Activated CD8-positive, alpha-beta T cell treated with anti-CD3 and anti-CD28 coated beads for 36 hours (primary cell): ENCODE measurements around the gene ADCY5. TPM values are rescaled to one million over a fixed set of nuclear protein-coding genes. Genes with fewer than 3 reads are reported as not detected.
A peak's percentile ranks its signal among the peaks of the same experiment; 100 is the strongest.

Experiments used
- ATAC-seq: fragments of 200-7000 bp; cut with Tn5 transposase; one replicate; pipeline ENCODE4 v1.10.0; 2021; ENCODE audit warnings: mild to moderate bottlenecking, moderate library complexity
- CTCF ChIA-PET: fragments of 350-600 bp; sonication (Branson Sonifier 250); formaldehyde crosslinking; loops from one replicate; lab custom pipeline; 2021; ENCODE audit warnings: antibody characterized with exemption; lab: Charles Lee
- POLR2A ChIA-PET: fragments of 350-600 bp; sonication (Branson Sonifier 250); formaldehyde crosslinking; loops from one replicate; lab custom pipeline; 2021; ENCODE audit warnings: antibody characterized with exemption; lab: Charles Lee
- DNase-seq: peaks from one replicate; pipeline ENCODE4 v3.0.0-alpha.2; 2020
- H3K27ac Mint-ChIP-seq: one replicate; pipeline ENCODE4 v1.8.0; 2021; ENCODE audit warnings: mild to moderate bottlenecking, mixed read lengths
- H3K27me3 Mint-ChIP-seq: one replicate; pipeline ENCODE4 v1.8.0; 2021; ENCODE audit warnings: mixed read lengths
- H3K36me3 Mint-ChIP-seq: one replicate; pipeline ENCODE4 v1.8.0; 2021; ENCODE audit warnings: low read depth, mixed read lengths
- H3K4me1 Mint-ChIP-seq: one replicate; pipeline ENCODE4 v1.8.0; 2021; ENCODE audit warnings: low read depth, mixed read lengths
- H3K4me3 Mint-ChIP-seq: one replicate; pipeline ENCODE4 v1.8.0; 2021; ENCODE audit warnings: mild to moderate bottlenecking, moderate library complexity, mixed read lengths
- H3K9me3 Mint-ChIP-seq: one replicate; pipeline ENCODE4 v1.8.0; 2021; ENCODE audit warnings: mixed read lengths
- intact Hi-C: fragments of 100-400 bp; cut with micrococcal nuclease; formaldehyde crosslinking; loops from one replicate; pipeline ENCODE4 v1.10.0; 2022
- total RNA-seq, 2 experiments: library from RNA; stranded (reverse); gene quantifications; one replicate each; pipeline ENCODE4 v1.2.3, GENCODE V29; 2021
- TF ChIP-seq, protein P1 (sequence below): fragments of 200-600 bp; IDR thresholded peaks from one replicate; pipeline ENCODE4 v1.8.0; 2022; ENCODE audit warnings: antibody characterized with exemption, mild to moderate bottlenecking

ADCY5 gene
- total RNA-seq, 2 experiments from 2014 or later = not detected

DNA sequence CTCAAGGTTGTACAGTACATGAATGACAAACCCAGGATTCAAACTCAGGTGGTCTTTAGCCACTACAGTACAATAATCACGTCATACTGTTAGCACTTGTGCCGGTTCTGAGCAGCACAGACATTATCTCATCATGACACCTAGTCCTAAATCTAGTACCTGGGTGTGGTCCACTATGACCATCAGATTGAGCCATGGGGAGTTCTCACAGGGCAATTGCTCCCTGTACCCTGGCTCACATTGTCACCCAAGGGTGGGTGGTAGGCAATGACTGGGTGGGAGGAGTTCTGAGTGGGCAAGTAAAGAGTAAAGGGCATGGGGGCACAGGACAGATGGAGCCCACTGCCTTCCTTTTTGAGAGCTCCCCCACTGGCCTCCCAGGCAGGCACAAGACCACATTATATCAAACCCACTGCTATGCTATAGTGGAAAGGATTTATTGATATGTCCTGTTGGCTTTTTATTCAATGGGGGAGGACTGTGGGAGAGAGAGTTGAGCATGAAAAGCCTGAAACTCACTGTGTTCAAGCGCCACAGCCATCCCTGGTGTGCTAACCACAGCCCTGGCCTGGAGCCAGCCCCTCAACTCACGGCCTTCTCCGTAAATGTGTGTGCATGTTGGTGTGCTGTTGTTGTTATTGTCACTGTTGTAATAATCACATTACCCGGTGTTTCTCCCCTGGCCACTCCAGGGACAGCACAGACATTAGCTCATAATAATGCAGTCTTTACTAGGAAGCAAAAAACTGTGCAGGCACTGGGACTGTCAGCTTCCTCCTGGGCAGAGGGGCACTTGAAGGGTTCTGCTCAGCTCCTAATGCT lies 27.3 kb downstream of the ADCY5 start:
- ChIA-PET POLR2A (interaction anchor here (0.6 kb wide), 1 partner anchor 1938 kb away, joined by 3 read pairs; no protein-coding TSS in a partner anchor), CTCF (no interaction called here)
- ATAC-seq (no peak), DNase-seq (peak; percentile 19)
- Mint-ChIP-seq H3K36me3 (no peaks in the 10 kb centered on the region), H3K27ac (no peak overlapping the region), H3K4me3 (no peak overlapping the region), H3K4me1 (no peaks in the 10 kb centered on the region), H3K27me3 (no peaks in the 10 kb centered on the region), H3K9me3 (no peaks in the 10 kb centered on the region)
- intact Hi-C loops = no loop called here
- TF ChIP-seq, protein P1, sequence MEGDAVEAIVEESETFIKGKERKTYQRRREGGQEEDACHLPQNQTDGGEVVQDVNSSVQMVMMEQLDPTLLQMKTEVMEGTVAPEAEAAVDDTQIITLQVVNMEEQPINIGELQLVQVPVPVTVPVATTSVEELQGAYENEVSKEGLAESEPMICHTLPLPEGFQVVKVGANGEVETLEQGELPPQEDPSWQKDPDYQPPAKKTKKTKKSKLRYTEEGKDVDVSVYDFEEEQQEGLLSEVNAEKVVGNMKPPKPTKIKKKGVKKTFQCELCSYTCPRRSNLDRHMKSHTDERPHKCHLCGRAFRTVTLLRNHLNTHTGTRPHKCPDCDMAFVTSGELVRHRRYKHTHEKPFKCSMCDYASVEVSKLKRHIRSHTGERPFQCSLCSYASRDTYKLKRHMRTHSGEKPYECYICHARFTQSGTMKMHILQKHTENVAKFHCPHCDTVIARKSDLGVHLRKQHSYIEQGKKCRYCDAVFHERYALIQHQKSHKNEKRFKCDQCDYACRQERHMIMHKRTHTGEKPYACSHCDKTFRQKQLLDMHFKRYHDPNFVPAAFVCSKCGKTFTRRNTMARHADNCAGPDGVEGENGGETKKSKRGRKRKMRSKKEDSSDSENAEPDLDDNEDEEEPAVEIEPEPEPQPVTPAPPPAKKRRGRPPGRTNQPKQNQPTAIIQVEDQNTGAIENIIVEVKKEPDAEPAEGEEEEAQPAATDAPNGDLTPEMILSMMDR = no peak

DNA sequence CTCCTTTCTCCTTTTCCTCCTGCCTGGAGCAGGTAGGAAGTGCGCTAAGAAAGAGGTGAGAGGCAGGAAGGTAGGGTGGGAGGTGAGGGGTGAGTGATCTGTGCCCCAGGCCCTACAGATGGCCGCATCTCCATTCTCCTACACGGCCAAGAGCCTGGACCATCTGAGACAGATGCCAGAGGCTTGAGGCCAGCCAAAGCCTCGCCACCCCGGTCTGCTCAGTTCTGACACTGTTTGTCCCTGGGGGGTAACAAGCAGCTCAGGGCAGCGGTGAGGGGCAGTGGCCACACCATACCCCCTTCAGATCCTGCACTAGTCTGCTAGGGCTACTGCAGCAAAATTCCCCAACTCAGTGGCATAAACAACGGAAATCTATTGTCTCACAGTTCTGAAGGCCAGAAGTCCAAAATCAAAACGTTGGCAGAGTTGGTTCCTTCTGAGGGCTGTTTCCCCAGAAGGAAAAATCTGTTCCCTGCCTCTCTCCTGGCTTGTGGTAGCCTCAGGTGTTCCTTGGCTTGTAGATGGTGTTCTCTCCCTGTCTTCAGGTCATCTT lies 28.4 kb downstream of the ADCY5 start:
- H3K9me3 Mint-ChIP-seq = no peaks in the 10 kb centered on the region

DNA sequence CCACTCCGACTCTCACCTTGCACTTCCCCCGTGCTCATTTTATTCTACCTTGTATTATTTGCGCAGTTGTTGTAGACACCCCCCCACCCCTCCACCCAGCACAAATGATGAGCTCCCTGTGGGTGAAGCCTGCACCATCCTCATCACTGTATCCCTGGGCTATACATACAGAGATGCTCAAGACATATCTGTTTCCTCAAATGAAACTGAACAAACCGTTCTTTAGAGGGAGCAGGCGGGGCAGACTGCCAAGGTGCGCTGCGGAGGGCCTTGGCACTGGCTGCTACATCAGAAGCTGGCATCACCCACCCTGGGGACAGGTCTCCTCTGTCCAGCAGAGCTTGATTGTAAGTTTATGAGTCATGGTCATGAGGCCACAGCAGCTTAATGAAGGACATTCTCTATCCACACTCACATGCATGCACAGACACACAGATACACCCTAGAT lies 29.0 kb downstream of the ADCY5 start:
- Mint-ChIP-seq H3K4me1 (no peaks in the 10 kb centered on the region), H3K9me3 (no peaks in the 10 kb centered on the region), H3K27me3 (no peaks in the 10 kb centered on the region), H3K4me3 (no peak overlapping the region), H3K27ac (no peak overlapping the region), H3K36me3 (no peaks in the 10 kb centered on the region)
- ATAC-seq (no peak), DNase-seq (no peak)
- ChIA-PET CTCF (interaction anchor here (1.0 kb wide), 1 partner anchor 139 kb away, joined by 3 read pairs; no protein-coding TSS in a partner anchor), POLR2A (no interaction called here)
- intact Hi-C loops = no loop called here
- TF ChIP-seq, protein P1 = no peak

More for the DNA sequence above, 28.4 kb downstream of the ADCY5 start:
- no peaks in the 10 kb centered on the region for H3K36me3 Mint-ChIP-seq
- no peak overlapping the region for H3K4me3 Mint-ChIP-seq
- ChIA-PET POLR2A (no interaction called here), CTCF (interaction anchor here (1.0 kb wide), 1 partner anchor 138 kb away, joined by 3 read pairs; no protein-coding TSS in a partner anchor)
- DNase-seq (no peak), ATAC-seq (no peak)
- TF ChIP-seq, protein P1 = no peak
- intact Hi-C loops = no loop called here
- H3K27me3 Mint-ChIP-seq = no peaks in the 10 kb centered on the region
- H3K27ac Mint-ChIP-seq = no peak overlapping the region
- no peaks in the 10 kb centered on the region for H3K4me1 Mint-ChIP-seq

DNA sequence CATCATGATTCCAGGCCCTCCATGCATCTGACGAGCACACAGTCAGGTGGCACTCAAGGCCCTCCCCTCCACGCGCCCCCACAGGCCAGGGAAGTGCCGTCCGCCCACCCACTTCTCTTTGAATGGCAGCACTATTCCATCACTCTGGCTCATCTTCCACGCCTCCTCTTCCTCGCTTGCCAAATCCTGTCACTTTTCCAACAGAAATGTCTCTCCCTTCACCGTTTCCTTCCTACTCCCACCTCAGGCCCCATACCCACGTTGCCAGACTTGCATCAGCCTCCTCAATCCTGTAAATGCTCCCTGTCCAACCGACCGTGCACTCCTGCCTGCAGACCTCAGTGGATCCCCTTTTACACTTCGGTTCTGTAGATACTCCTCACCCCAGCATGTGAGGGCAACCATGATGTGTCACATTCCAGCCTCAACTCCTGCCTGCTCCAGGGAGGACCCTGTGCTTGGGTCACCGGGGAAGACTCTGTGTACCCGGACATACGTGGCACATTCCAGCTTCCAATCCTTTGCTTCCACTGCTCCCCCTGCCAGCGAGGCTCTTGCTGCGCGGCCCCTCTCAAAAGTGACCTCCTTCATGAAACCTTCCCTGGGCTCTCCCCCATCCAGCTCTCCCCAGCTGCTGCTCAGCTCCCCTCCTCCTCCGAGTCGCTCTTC lies 29.6 kb downstream of the ADCY5 start:
- Mint-ChIP-seq H3K36me3 (no peaks in the 10 kb centered on the region), H3K27me3 (no peaks in the 10 kb centered on the region), H3K9me3 (no peaks in the 10 kb centered on the region), H3K4me1 (no peaks in the 10 kb centered on the region), H3K4me3 (no peak overlapping the region), H3K27ac (no peak overlapping the region)
- CTCF ChIA-PET = interaction anchor here (1.0 kb wide), 1 partner anchor 139 kb away, joined by 3 read pairs; no protein-coding TSS in a partner anchor
- POLR2A ChIA-PET = no interaction called here
- ATAC-seq (no peak), DNase-seq (no peak)
- intact Hi-C loops = no loop called here
- TF ChIP-seq, protein P1 = no peak
